ENCODE results near the gene KCNA2.

DNA sequence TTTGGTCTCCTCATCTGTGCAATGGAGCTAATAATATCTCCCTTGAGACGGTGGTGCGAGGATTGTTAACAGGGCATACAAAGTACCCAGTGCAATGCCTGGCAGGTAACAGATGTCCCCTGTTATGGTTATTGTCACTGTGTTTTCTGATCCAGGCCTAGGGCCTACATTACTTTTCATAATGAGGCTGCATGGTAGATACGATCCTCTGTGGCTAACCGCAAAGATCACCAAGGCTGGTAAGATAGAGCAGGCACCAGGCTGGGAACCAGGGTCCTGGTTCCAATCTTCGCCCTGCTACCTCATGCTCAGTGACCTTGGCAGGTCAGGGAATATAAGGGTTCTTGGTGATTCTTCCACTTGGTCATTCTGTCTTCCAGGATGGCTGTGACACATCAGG, 22.7 kb downstream of the KCNA2 start:
- TF ChIP-seq, protein P1, sequence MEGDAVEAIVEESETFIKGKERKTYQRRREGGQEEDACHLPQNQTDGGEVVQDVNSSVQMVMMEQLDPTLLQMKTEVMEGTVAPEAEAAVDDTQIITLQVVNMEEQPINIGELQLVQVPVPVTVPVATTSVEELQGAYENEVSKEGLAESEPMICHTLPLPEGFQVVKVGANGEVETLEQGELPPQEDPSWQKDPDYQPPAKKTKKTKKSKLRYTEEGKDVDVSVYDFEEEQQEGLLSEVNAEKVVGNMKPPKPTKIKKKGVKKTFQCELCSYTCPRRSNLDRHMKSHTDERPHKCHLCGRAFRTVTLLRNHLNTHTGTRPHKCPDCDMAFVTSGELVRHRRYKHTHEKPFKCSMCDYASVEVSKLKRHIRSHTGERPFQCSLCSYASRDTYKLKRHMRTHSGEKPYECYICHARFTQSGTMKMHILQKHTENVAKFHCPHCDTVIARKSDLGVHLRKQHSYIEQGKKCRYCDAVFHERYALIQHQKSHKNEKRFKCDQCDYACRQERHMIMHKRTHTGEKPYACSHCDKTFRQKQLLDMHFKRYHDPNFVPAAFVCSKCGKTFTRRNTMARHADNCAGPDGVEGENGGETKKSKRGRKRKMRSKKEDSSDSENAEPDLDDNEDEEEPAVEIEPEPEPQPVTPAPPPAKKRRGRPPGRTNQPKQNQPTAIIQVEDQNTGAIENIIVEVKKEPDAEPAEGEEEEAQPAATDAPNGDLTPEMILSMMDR (IDR thresholded peaks at IDR 0.05; ENCODE audit: low read depth, low read length, poor library complexity, severe bottlenecking), result no peak
- no peak for TF ChIP-seq EZH2phosphoT487 (IDR thresholded peaks at IDR 0.05; ENCODE audit: borderline replicate concordance, low read length)

All from DOHH2 (cell line).